ENCODE data around the gene HPCAL4. TPM values are rescaled to one million over a fixed set of nuclear protein-coding genes. Genes with fewer than 3 reads are reported as not detected.

The HPCAL4 gene
- polyA plus RNA-seq, 3 donors from 2014 or later = 0.04 to 0.13 TPM; not detected in 1

- no peaks in the 10 kb centered on the region for H3K9me3 Mint-ChIP-seq
- H3K4me1 Mint-ChIP-seq = no peaks in the 10 kb centered on the region
- peaks cover 3 to 5% (median 3%) of the 10 kb centered on the region in 3 donors for H3K27me3 Mint-ChIP-seq (ENCODE audit: low read depth in 3 of 3)
- H3K4me3 Mint-ChIP-seq = no peak overlapping the region
- no peaks in the 10 kb centered on the region for H3K36me3 Mint-ChIP-seq
- DNase-seq = no peak
- H3K27ac Mint-ChIP-seq = no peak overlapping the region
Measured at GRCh38 chr1:39663559-39663958, 27.7 kb downstream of the HPCAL4 start.

- Mint-ChIP-seq H3K27me3 (ENCODE audit: low read depth in 3 of 3) (peaks cover 0 to 3% (median 2%) of the 10 kb centered on the region in 3 donors), H3K36me3 (no peaks in the 10 kb centered on the region), H3K4me1 (peaks cover 1 to 3% of the 10 kb centered on the region in 2 donors), H3K27ac (no peak overlapping the region), H3K4me3 (no peak overlapping the region), H3K9me3 (no peaks in the 10 kb centered on the region)
- no peak for DNase-seq
Measured at GRCh38 chr1:39662861-39663260, 28.4 kb downstream of the HPCAL4 start.

GRCh38 chr1:39659538-39659937 is 31.7 kb downstream of the HPCAL4 start:
- Mint-ChIP-seq H3K4me1 (peaks cover 3 to 5% of the 10 kb centered on the region in 2 donors), H3K36me3 (no peaks in the 10 kb centered on the region)
- no peak for DNase-seq

GRCh38 chr1:39659110-39659509 is 32.1 kb downstream of the HPCAL4 start:
- no peak for DNase-seq
- Mint-ChIP-seq H3K27me3 (ENCODE audit: low read depth in 3 of 3) (peaks cover 0 to 4% (median 2%) of the 10 kb centered on the region in 3 donors), H3K9me3 (no peaks in the 10 kb centered on the region), H3K4me3 (no peak overlapping the region), H3K27ac (no peak overlapping the region), H3K36me3 (no peaks in the 10 kb centered on the region), H3K4me1 (peaks cover 3 to 5% of the 10 kb centered on the region in 2 donors)

More at GRCh38 chr1:39659538-39659937, 31.7 kb downstream of the HPCAL4 start:
- Mint-ChIP-seq H3K4me3 (no peak overlapping the region), H3K9me3 (no peaks in the 10 kb centered on the region), H3K27me3 (ENCODE audit: low read depth in 3 of 3) (peaks cover 0 to 3% (median 2%) of the 10 kb centered on the region in 3 donors), H3K27ac (no peak overlapping the region)

GRCh38 chr1:39657923-39658485 is 33.2 kb downstream of the HPCAL4 start:
- Mint-ChIP-seq H3K27ac (peak overlapping the region in 1 of 6 donors; percentile 23), H3K4me1 (peaks cover 3 to 5% of the 10 kb centered on the region in 2 donors), H3K27me3 (ENCODE audit: low read depth in 3 of 3) (peaks cover 0 to 4% (median 2%) of the 10 kb centered on the region in 3 donors)

GRCh38 chr1:39657402-39657801 is 33.8 kb downstream of the HPCAL4 start:
- Mint-ChIP-seq H3K4me3 (no peak overlapping the region), H3K27ac (no peak overlapping the region), H3K9me3 (no peaks in the 10 kb centered on the region), H3K4me1 (peaks cover 3 to 5% of the 10 kb centered on the region in 2 donors), H3K36me3 (no peaks in the 10 kb centered on the region), H3K27me3 (ENCODE audit: low read depth in 3 of 3) (peaks cover 2 to 4% (median 2%) of the 10 kb centered on the region in 3 donors)
- DNase-seq = no peak

More at GRCh38 chr1:39657923-39658485, 33.2 kb downstream of the HPCAL4 start:
- Mint-ChIP-seq H3K36me3 (no peaks in the 10 kb centered on the region), H3K9me3 (no peaks in the 10 kb centered on the region), H3K4me3 (no peak overlapping the region)
- peak; percentile 40 to 49 (median 46) for DNase-seq

- DNase-seq = no peak
- Mint-ChIP-seq H3K4me1 (peaks cover 3 to 5% of the 10 kb centered on the region in 2 donors), H3K27me3 (ENCODE audit: low read depth in 3 of 3) (peaks cover 2 to 4% (median 2%) of the 10 kb centered on the region in 3 donors), H3K36me3 (no peaks in the 10 kb centered on the region), H3K4me3 (no peak overlapping the region), H3K9me3 (no peaks in the 10 kb centered on the region), H3K27ac (no peak overlapping the region)
Measured at GRCh38 chr1:39656391-39656790, 34.8 kb downstream of the HPCAL4 start.

- H3K9me3 Mint-ChIP-seq = no peaks in the 10 kb centered on the region
- H3K27ac Mint-ChIP-seq = no peak overlapping the region
- H3K4me3 Mint-ChIP-seq = no peak overlapping the region
Measured at GRCh38 chr1:39655578-39656268, 35.5 kb downstream of the HPCAL4 start.

GRCh38 chr1:39654291-39654690 is 36.9 kb downstream of the HPCAL4 start:
- H3K4me1 Mint-ChIP-seq = peaks cover 3 to 5% of the 10 kb centered on the region in 2 donors

More at GRCh38 chr1:39655578-39656268, 35.5 kb downstream of the HPCAL4 start:
- Mint-ChIP-seq H3K4me1 (peaks cover 3 to 5% of the 10 kb centered on the region in 2 donors), H3K27me3 (ENCODE audit: low read depth in 3 of 3) (peaks cover 2 to 4% (median 2%) of the 10 kb centered on the region in 3 donors), H3K36me3 (no peaks in the 10 kb centered on the region)
- no peak for DNase-seq

GRCh38 chr1:39653546-39654031 is 37.6 kb downstream of the HPCAL4 start:
- Mint-ChIP-seq H3K36me3 (no peaks in the 10 kb centered on the region), H3K9me3 (no peaks in the 10 kb centered on the region), H3K27me3 (ENCODE audit: low read depth in 3 of 3) (peaks cover 0 to 4% (median 2%) of the 10 kb centered on the region in 3 donors), H3K4me3 (no peak overlapping the region), H3K27ac (peak overlapping the region in 1 of 6 donors; percentile 13), H3K4me1 (peaks cover 3 to 5% of the 10 kb centered on the region in 2 donors)
- DNase-seq = peak; percentile 43 to 55 (median 43)

More at GRCh38 chr1:39654291-39654690, 36.9 kb downstream of the HPCAL4 start:
- H3K36me3 Mint-ChIP-seq = no peaks in the 10 kb centered on the region
- H3K27ac Mint-ChIP-seq = no peak overlapping the region
- DNase-seq = no peak
- H3K27me3 Mint-ChIP-seq (ENCODE audit: low read depth in 3 of 3) = peaks cover 0 to 4% (median 2%) of the 10 kb centered on the region in 3 donors
- H3K4me3 Mint-ChIP-seq = no peak overlapping the region
- H3K9me3 Mint-ChIP-seq = no peaks in the 10 kb centered on the region

- H3K27ac Mint-ChIP-seq = no peak overlapping the region
- H3K36me3 Mint-ChIP-seq = no peaks in the 10 kb centered on the region
- H3K4me3 Mint-ChIP-seq = no peak overlapping the region
- no peaks in the 10 kb centered on the region for H3K4me1 Mint-ChIP-seq
- no peaks in the 10 kb centered on the region for H3K9me3 Mint-ChIP-seq
- no peak for DNase-seq
- peaks cover 0 to 4% (median 2%) of the 10 kb centered on the region in 3 donors for H3K27me3 Mint-ChIP-seq (ENCODE audit: low read depth in 3 of 3)
Measured at GRCh38 chr1:39652554-39652953, 38.7 kb downstream of the HPCAL4 start.

GRCh38 chr1:39652105-39652504 is 39.1 kb downstream of the HPCAL4 start:
- DNase-seq = no peak
- Mint-ChIP-seq H3K36me3 (no peaks in the 10 kb centered on the region), H3K4me3 (no peak overlapping the region), H3K27ac (no peak overlapping the region), H3K9me3 (no peaks in the 10 kb centered on the region), H3K27me3 (ENCODE audit: low read depth in 3 of 3) (peaks cover 0 to 5% (median 2%) of the 10 kb centered on the region in 3 donors), H3K4me1 (no peaks in the 10 kb centered on the region)

- no peak overlapping the region for H3K27ac Mint-ChIP-seq
- H3K4me1 Mint-ChIP-seq = no peaks in the 10 kb centered on the region
- no peak overlapping the region for H3K4me3 Mint-ChIP-seq
- H3K9me3 Mint-ChIP-seq = no peaks in the 10 kb centered on the region
- H3K36me3 Mint-ChIP-seq = no peaks in the 10 kb centered on the region
- peaks cover 2 to 6% (median 2%) of the 10 kb centered on the region in 3 donors for H3K27me3 Mint-ChIP-seq (ENCODE audit: low read depth in 3 of 3)
- DNase-seq = no peak
Measured at GRCh38 chr1:39650431-39650830, 40.8 kb downstream of the HPCAL4 start.

GRCh38 chr1:39649636-39650185 is 41.5 kb downstream of the HPCAL4 start:
- no peak overlapping the region for H3K4me3 Mint-ChIP-seq
- no peak overlapping the region for H3K27ac Mint-ChIP-seq
- no peaks in the 10 kb centered on the region for H3K9me3 Mint-ChIP-seq
- H3K36me3 Mint-ChIP-seq = no peaks in the 10 kb centered on the region
- no peak for DNase-seq
- H3K4me1 Mint-ChIP-seq = no peaks in the 10 kb centered on the region
- peaks cover 2 to 6% (median 4%) of the 10 kb centered on the region in 3 donors for H3K27me3 Mint-ChIP-seq (ENCODE audit: low read depth in 3 of 3)
